Gastrocnemius medialis (tissue), 4 donors: ENCODE data around the gene SLC26A8. TPM values are rescaled to one million over a fixed set of nuclear protein-coding genes. Genes with fewer than 3 reads are reported as not detected.

ENCODE experiments used
- ATAC-seq, 2 donors: fragments of 150-250 bp; one replicate each; pipeline ENCODE4 v1.9.1; 2016
- DNase-seq, 2 donors: peaks; one replicate each; pipeline ENCODE4 v3.0.0-alpha.2; 2019
- H3K27ac ChIP-seq, 4 donors: fragments of 200-600 bp; sonication (generic); 1 replicate in 1 of 4; 2 replicates in 3 of 4; pipeline ENCODE4 v1.5.1; 2016 to 2018; ENCODE audit warnings: mild to moderate bottlenecking in 2 of 4, moderate library complexity in 1 of 4
- H3K27me3 ChIP-seq, 3 donors: fragments of 200-600 bp; sonication (generic) in 2 of 3; 1 replicate in 1 of 3; 2 replicates in 2 of 3; pipeline versions ENCODE4 v1.5.1 to v1.6.0; 2016 to 2019; ENCODE audit warnings: mild to moderate bottlenecking in 1 of 3, moderate library complexity in 1 of 3
- H3K36me3 ChIP-seq, 2 donors: fragments of 200-600 bp; sonication (generic) in 1 of 2; one replicate each; pipeline ENCODE4 v1.5.1; 2017 to 2018
- H3K4me1 ChIP-seq, 2 donors: fragments of 200-600 bp; sonication (generic) in 1 of 2; one replicate each; pipeline ENCODE4 v1.5.1; 2016 to 2017; ENCODE audit warnings: mild to moderate bottlenecking in 2 of 2
- H3K4me3 ChIP-seq, 4 donors: fragments of 200-600 bp; sonication (generic) in 3 of 4; 1 replicate in 1 of 4; 2 replicates in 3 of 4; pipeline ENCODE4 v1.5.1; 2016 to 2019; ENCODE audit warnings: mild to moderate bottlenecking in 2 of 4
- H3K9me3 ChIP-seq, 3 donors: fragments of 200-600 bp; sonication (generic) in 2 of 3; 1 replicate in 1 of 3; 2 replicates in 2 of 3; pipeline ENCODE4 v1.5.1; 2016 to 2019
- CTCF ChIP-seq, 5 experiments: fragments of 450-650 bp in 3 of 5; fragments of 200-600 bp in 2 of 5; sonication (generic) in 2 of 5; IDR thresholded peaks in 4 of 5; conservative IDR thresholded peaks in 1 of 5; 1 replicate in 4 of 5; 2 replicates in 1 of 5; pipeline ENCODE4 v1.5.1; 2016 to 2019; ENCODE audit warnings: antibody characterized with exemption in 5 of 5, mild to moderate bottlenecking in 3 of 5, moderate library complexity in 3 of 5
- POLR2A ChIP-seq, 2 donors: fragments of 450-650 bp; IDR thresholded peaks; one replicate each; pipeline ENCODE4 v1.6.1; 2017; ENCODE audit warnings: antibody characterized with exemption in 2 of 2, mild to moderate bottlenecking in 2 of 2, moderate library complexity in 2 of 2
- in situ Hi-C, 4 donors: fragments of 200-750 bp; cut with MboI; loops; one replicate each; pipeline versions ENCODE4 v1.15.0 to v1.8.0; 2017; ENCODE audit warnings: low sequenced_read_pairs in 4 of 4
- intact Hi-C: fragments of 100-400 bp; cut with DNase I; formaldehyde crosslinking; loops from one replicate; pipeline ENCODE4 v1.15.1; 2023; ENCODE audit warnings: low total_unique reads
- total RNA-seq, 4 donors: library from RNA; depleted of rRNA; stranded (reverse); fragments of >200 nt; gene quantifications; one replicate each; pipeline versions ENCODE4 v1.1.0 to v1.2.3, GENCODE V29; 2016

Gene SLC26A8
- total RNA-seq, 4 donors from 2014 or later = 0.11 TPM; not detected in 3

GRCh38 chr6:36032261-36032660 is 7.8 kb upstream of the SLC26A8 start:
- Histone ChIP-seq H3K36me3 (no peaks in the 10 kb centered on the region), H3K27me3 (no peaks in the 10 kb centered on the region), H3K9me3 (no peaks in the 10 kb centered on the region), H3K4me1 (peaks cover 35 to 48% of the 10 kb centered on the region in 2 donors), H3K4me3 (no peak overlapping the region), H3K27ac (no peak overlapping the region)
- no peak for TF ChIP-seq CTCF (IDR thresholded peaks at IDR 0.05 in 4 of 5, conservative IDR thresholded peaks at IDR 0.05 in 1 of 5)
- no peak for TF ChIP-seq POLR2A (IDR thresholded peaks at IDR 0.05)
- in situ Hi-C loops (no loop called here), intact Hi-C loops (no loop called here)
- ATAC-seq (no peak), DNase-seq (no peak)

DNA sequence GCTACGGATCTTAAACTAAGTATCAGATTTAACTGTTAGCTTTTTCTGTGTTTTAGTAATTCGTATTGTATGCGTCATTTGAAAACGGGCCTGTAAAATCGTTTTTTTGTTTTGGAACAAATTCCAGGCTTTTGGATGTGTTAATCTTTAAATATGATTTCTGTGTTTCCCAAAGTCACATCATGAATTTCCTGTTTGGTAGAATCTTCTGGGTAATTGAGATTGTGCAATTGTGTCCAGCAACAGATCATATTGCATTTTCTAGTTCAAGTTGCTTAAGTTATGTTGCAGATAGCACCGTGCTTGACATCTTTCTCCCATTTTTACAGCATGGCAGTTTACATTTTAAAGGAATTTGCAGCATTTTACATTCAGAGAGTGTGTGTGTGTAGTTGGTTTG is 5.0 kb upstream of the SLC26A8 start:
- H3K9me3 ChIP-seq = no peaks in the 10 kb centered on the region
- peak overlapping the region; percentile 83 to 93 (median 91) for H3K27ac ChIP-seq
- DNase-seq (no peak), ATAC-seq (no peak)
- no peak for TF ChIP-seq POLR2A (IDR thresholded peaks at IDR 0.05)
- no peak for TF ChIP-seq CTCF (IDR thresholded peaks at IDR 0.05 in 4 of 5, conservative IDR thresholded peaks at IDR 0.05 in 1 of 5)
- intact Hi-C loops = loop anchor here (5.0 kb wide), 2 partner anchors 33 to 107 kb away; partner anchors contain the start of gene SRPK1
- H3K36me3 ChIP-seq = no peaks in the 10 kb centered on the region
- in situ Hi-C loops = loop anchor here (5.0 to 10.0 kb wide), 2 partner anchors 68 to 165 kb away; partner anchors contain the start of gene BRPF3 (in 2 of the 4)
- peaks cover 27 to 33% of the 10 kb centered on the region in 2 donors for H3K4me1 ChIP-seq
- H3K4me3 ChIP-seq = peak overlapping the region; percentile 91 to 99 (median 95)
- H3K27me3 ChIP-seq = no peaks in the 10 kb centered on the region

- DNase-seq (peak; percentile 52 to 53), ATAC-seq (peak; percentile 26 to 35)
- Histone ChIP-seq H3K27me3 (peaks cover 0 to 6% (median 5%) of the 10 kb centered on the region in 3 donors), H3K9me3 (no peaks in the 10 kb centered on the region), H3K27ac (peak overlapping the region; percentile 83 to 93 (median 91)), H3K4me1 (peaks cover 21 to 27% of the 10 kb centered on the region in 2 donors), H3K36me3 (no peaks in the 10 kb centered on the region), H3K4me3 (peak overlapping the region; percentile 91 to 99 (median 95))
- in situ Hi-C loops = loop anchor here (5.0 to 10.0 kb wide), 2 partner anchors 68 to 166 kb away; partner anchors contain the start of gene BRPF3 (in 2 of the 4)
- TF ChIP-seq CTCF (IDR thresholded peaks at IDR 0.05 in 4 of 5, conservative IDR thresholded peaks at IDR 0.05 in 1 of 5) (no peak), POLR2A (IDR thresholded peaks at IDR 0.05) (peak in 1 of 2 donors; percentile 3)
- intact Hi-C loops = loop anchor here (5.0 kb wide), 2 partner anchors 33 to 107 kb away; partner anchors contain the start of gene SRPK1
Observed at GRCh38 chr6:36028877-36029324, 4.5 kb upstream of the SLC26A8 start.

- peaks cover 15 to 21% of the 10 kb centered on the region in 2 donors for H3K4me1 ChIP-seq
- TF ChIP-seq CTCF (IDR thresholded peaks at IDR 0.05 in 4 of 5, conservative IDR thresholded peaks at IDR 0.05 in 1 of 5) (peak in 1 of 5 experiments; percentile 8), POLR2A (IDR thresholded peaks at IDR 0.05) (peak in 1 of 2 donors; percentile 6)
- ATAC-seq = peak; percentile 43 to 49
Observed at GRCh38 chr6:36028088-36028876, 3.8 kb upstream of the SLC26A8 start.

More at GRCh38 chr6:36028088-36028876, 3.8 kb upstream of the SLC26A8 start:
- no peaks in the 10 kb centered on the region for H3K9me3 ChIP-seq
- peak overlapping the region; percentile 83 to 93 (median 91) for H3K27ac ChIP-seq
- peak; percentile 16 to 38 for DNase-seq
- intact Hi-C loops (loop anchor here (5.0 kb wide), 2 partner anchors 34 to 106 kb away; partner anchors contain the start of gene SRPK1), in situ Hi-C loops (loop anchor here (5.0 to 10.0 kb wide), 2 partner anchors 69 to 167 kb away; partner anchors contain the start of gene BRPF3 (in 2 of the 4))
- peaks cover 0 to 10% (median 6%) of the 10 kb centered on the region in 3 donors for H3K27me3 ChIP-seq
- H3K36me3 ChIP-seq = no peaks in the 10 kb centered on the region
- peak overlapping the region; percentile 91 to 99 (median 95) for H3K4me3 ChIP-seq
